OCI-LY1 (cell line): ENCODE results near the gene ZBBX.

Experiments used
- CTCF ChIP-seq: fragments of 200-600 bp; sonication (generic), shearing (Covaris generic); IDR thresholded peaks from 2 replicates; pipeline ENCODE4 v1.5.1; 2017; ENCODE audit warnings: mild to moderate bottlenecking, antibody characterized with exemption, low read length, moderate library complexity, mixed read lengths
- EZH2 ChIP-seq: fragments of 200-600 bp; sonication (generic), shearing (Covaris generic); IDR thresholded peaks from 2 replicates; pipeline ENCODE4 v1.8.0; 2017; ENCODE audit warnings: borderline replicate concordance, mixed run types, mild to moderate bottlenecking, antibody characterized with exemption, low read length, moderate library complexity, mixed read lengths

GRCh38 chr3:167306319-167306718 is 73.8 kb downstream of the ZBBX start:
- TF ChIP-seq CTCF (no peak), EZH2 (no peak)
